CD4-positive, alpha-beta T cell (primary cell): ENCODE measurements around the gene CPLANE1. TPM values are rescaled to one million over a fixed set of nuclear protein-coding genes. Genes with fewer than 3 reads are reported as not detected.

Experiments
- ATAC-seq: fragments of 200-7000 bp; cut with Tn5 transposase; one replicate; pipeline ENCODE4 v1.10.0; 2022; ENCODE audit warnings: mild to moderate bottlenecking; ENCODE audit not compliant: poor library complexity
- CTCF ChIA-PET: fragments of 350-600 bp; sonication (Branson Sonifier 250); formaldehyde crosslinking; loops from one replicate; lab custom pipeline; 2021; ENCODE audit warnings: antibody characterized with exemption, inconsistent platforms; lab: Charles Lee
- POLR2A ChIA-PET: fragments of 350-600 bp; sonication (Branson Sonifier 250); formaldehyde crosslinking; loops from one replicate; lab custom pipeline; 2021; ENCODE audit warnings: antibody characterized with exemption, inconsistent platforms; lab: Charles Lee
- DNase-seq, 14 experiments: peaks; one replicate each; pipeline ENCODE4 v3.0.0-alpha.2; 2013 to 2020; ENCODE audit warnings: mixed read lengths in 2 of 14
- H3K27ac ChIP-seq, 2 donors: one replicate each; pipeline versions ENCODE4 v1.5.1 to v1.7.0; 2013; ENCODE audit warnings: low read length in 2 of 2, low read depth in 1 of 2, mild to moderate bottlenecking in 1 of 2
- H3K27me3 ChIP-seq, 2 experiments: 1 replicate in 1 of 2; 2 replicates in 1 of 2; pipeline versions ENCODE4 v1.6.1 to v1.7.0; 2013; ENCODE audit warnings: low read length in 2 of 2, control low read depth in 1 of 2, mild to moderate bottlenecking in 1 of 2, moderate library complexity in 1 of 2; ENCODE audit not compliant: insufficient read depth in 2 of 2, control insufficient read depth in 1 of 2
- H3K36me3 ChIP-seq: one replicate; pipeline ENCODE4 v1.6.1; 2013; ENCODE audit warnings: low read length, control low read depth; ENCODE audit not compliant: insufficient read depth
- H3K4me1 ChIP-seq: one replicate; pipeline ENCODE4 v1.6.1; 2013; ENCODE audit warnings: low read length, control low read depth; ENCODE audit not compliant: insufficient read depth
- H3K4me3 ChIP-seq: one replicate; pipeline ENCODE4 v1.5.1; 2013; ENCODE audit warnings: mild to moderate bottlenecking, low read length, moderate library complexity
- H3K9me3 ChIP-seq, 2 experiments: 1 replicate in 1 of 2; 2 replicates in 1 of 2; pipeline versions ENCODE4 v1.6.1 to v1.7.0; 2013; ENCODE audit warnings: low read length in 2 of 2, mild to moderate bottlenecking in 2 of 2, control low read depth in 1 of 2, moderate library complexity in 1 of 2; ENCODE audit not compliant: control insufficient read depth in 1 of 2, insufficient read depth in 1 of 2
- H3K27ac Mint-ChIP-seq: one replicate; pipeline ENCODE4 v1.8.0; 2020; ENCODE audit warnings: mixed read lengths
- H3K27me3 Mint-ChIP-seq: one replicate; pipeline ENCODE4 v1.8.0; 2021; ENCODE audit warnings: mixed read lengths
- H3K36me3 Mint-ChIP-seq: one replicate; pipeline ENCODE4 v1.8.0; 2021; ENCODE audit warnings: low read depth, mixed read lengths
- H3K4me1 Mint-ChIP-seq: one replicate; pipeline ENCODE4 v1.8.0; 2021; ENCODE audit warnings: low read depth, mixed read lengths
- H3K4me3 Mint-ChIP-seq: one replicate; pipeline ENCODE4 v1.8.0; 2020; ENCODE audit warnings: mild to moderate bottlenecking, mixed read lengths
- H3K9me3 Mint-ChIP-seq: one replicate; pipeline ENCODE4 v1.8.0; 2020; ENCODE audit warnings: mixed read lengths
- CTCF ChIP-seq: fragments of 200-600 bp; IDR thresholded peaks from one replicate; pipeline ENCODE4 v1.8.0; 2022; ENCODE audit warnings: antibody characterized with exemption, mild to moderate bottlenecking
- intact Hi-C, 2 experiments: fragments of 100-400 bp; cut with DNase I in 1 of 2; cut with micrococcal nuclease in 1 of 2; formaldehyde crosslinking; loops; one replicate each; pipeline versions ENCODE4 v1.15.1 to v1.9.0; 2023 to 2025; cut with DNase I, micrococcal nuclease
- total RNA-seq, 174 experiments: library from RNA in 2 of 174; stranded (reverse) in 2 of 174; gene quantifications; one replicate each; pipeline ENCODE4 v1.2.3 and lab custom pipeline; 2021 to 2026

Gene CPLANE1
- total RNA-seq, 2 experiments from 2014 or later = 4.9 to 5.7 TPM

- H3K4me1 Mint-ChIP-seq = no peaks in the 10 kb centered on the region
- ChIA-PET CTCF (no interaction called here), POLR2A (no interaction called here)
- H3K36me3 Mint-ChIP-seq = peaks cover 73% of the 10 kb centered on the region
- H3K27ac Mint-ChIP-seq = no peak overlapping the region
- DNase-seq = no peak
- no peaks in the 10 kb centered on the region for H3K27me3 Mint-ChIP-seq
- no peaks in the 10 kb centered on the region for H3K4me1 ChIP-seq
- TF ChIP-seq CTCF = no peak
- intact Hi-C loops = no loop called here
- ATAC-seq = no peak
- H3K9me3 ChIP-seq = peaks cover 0 to 6% of the 10 kb centered on the region in 2 experiments
- H3K27ac ChIP-seq = no peak overlapping the region
- peaks cover 4% of the 10 kb centered on the region for H3K36me3 ChIP-seq
- no peak overlapping the region for H3K4me3 Mint-ChIP-seq
- peaks cover 3% of the 10 kb centered on the region for H3K9me3 Mint-ChIP-seq
- no peaks in the 10 kb centered on the region for H3K27me3 ChIP-seq
- no peak overlapping the region for H3K4me3 ChIP-seq
These were observed 116.5 kb downstream of the CPLANE1 start for GRCh38 chr5:37132646-37133045.

- Histone ChIP-seq H3K4me3 (no peak overlapping the region), H3K4me1 (no peaks in the 10 kb centered on the region), H3K27ac (no peak overlapping the region), H3K27me3 (no peaks in the 10 kb centered on the region), H3K36me3 (peaks cover 4% of the 10 kb centered on the region), H3K9me3 (no peaks in the 10 kb centered on the region)
- no peaks in the 10 kb centered on the region for H3K4me1 Mint-ChIP-seq
- no peak overlapping the region for H3K27ac Mint-ChIP-seq
- H3K9me3 Mint-ChIP-seq = no peaks in the 10 kb centered on the region
- no peaks in the 10 kb centered on the region for H3K27me3 Mint-ChIP-seq
- intact Hi-C loops = no loop called here
- ATAC-seq (no peak), DNase-seq (no peak)
- H3K4me3 Mint-ChIP-seq = no peak overlapping the region
- no peak for TF ChIP-seq CTCF
- peaks cover 33% of the 10 kb centered on the region for H3K36me3 Mint-ChIP-seq
- POLR2A ChIA-PET = no interaction called here
- CTCF ChIA-PET = no interaction called here
These were observed 127.7 kb downstream of the CPLANE1 start for GRCh38 chr5:37121465-37121864.

- no peaks in the 10 kb centered on the region for H3K27me3 Mint-ChIP-seq
- Histone ChIP-seq H3K27ac (no peak overlapping the region), H3K4me3 (no peak overlapping the region), H3K36me3 (peaks cover 4% of the 10 kb centered on the region), H3K9me3 (no peaks in the 10 kb centered on the region), H3K4me1 (no peaks in the 10 kb centered on the region), H3K27me3 (no peaks in the 10 kb centered on the region)
- ATAC-seq (no peak), DNase-seq (no peak)
- POLR2A ChIA-PET = no interaction called here
- H3K4me3 Mint-ChIP-seq = no peak overlapping the region
- no peak for TF ChIP-seq CTCF
- no peaks in the 10 kb centered on the region for H3K9me3 Mint-ChIP-seq
- H3K27ac Mint-ChIP-seq = no peak overlapping the region
- H3K36me3 Mint-ChIP-seq = peaks cover 33% of the 10 kb centered on the region
- CTCF ChIA-PET = no interaction called here
- H3K4me1 Mint-ChIP-seq = no peaks in the 10 kb centered on the region
- intact Hi-C loops = no loop called here
These were observed 128.1 kb downstream of the CPLANE1 start for GRCh38 chr5:37121027-37121426.
